Measurements from ENCODE around the gene EPS8L2.

The EPS8L2 gene

DNA sequence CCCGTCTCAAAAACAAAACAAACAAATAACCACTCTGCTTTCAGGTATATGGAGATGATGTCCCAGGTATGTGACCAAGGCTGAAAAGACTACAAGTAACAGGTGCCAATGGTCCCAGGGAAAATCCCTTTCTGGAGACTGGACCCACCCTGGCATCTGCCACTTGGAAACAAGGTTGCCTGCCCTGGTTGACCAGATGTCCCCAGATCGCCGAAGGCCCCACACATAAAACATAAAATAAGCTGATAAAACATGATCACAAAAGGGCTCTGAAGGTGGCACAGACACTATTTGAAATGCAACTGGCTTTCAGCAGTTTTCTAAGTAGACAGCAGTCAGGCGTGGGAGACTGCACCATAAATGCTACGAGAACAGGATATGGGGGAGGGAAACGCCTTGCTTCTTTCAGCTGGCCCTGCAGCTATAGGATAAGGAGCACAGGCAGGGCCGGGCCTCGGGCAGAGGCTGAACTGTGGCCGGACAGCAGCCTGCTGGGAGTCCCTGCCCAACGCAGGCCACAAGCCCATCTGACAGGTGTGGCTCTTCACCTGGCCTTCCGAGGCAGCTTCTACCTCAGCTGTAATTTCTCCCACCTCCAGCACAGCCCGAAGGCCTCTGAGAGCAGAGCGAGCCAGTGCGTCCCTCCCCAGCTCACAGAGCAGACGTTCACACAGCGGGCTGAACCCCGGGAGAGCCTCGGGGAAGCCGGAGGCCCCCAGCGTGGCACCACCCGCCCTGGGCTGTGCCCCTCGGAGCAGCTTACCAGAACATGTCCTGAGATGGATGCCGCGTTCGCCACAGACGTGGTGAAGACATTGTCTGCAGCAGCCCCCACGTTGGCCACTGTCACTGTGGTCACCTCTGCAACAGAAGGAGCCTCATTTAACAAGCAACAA, 15.0 kb upstream of the EPS8L2 start:
- no peak for DNase-seq

DNA sequence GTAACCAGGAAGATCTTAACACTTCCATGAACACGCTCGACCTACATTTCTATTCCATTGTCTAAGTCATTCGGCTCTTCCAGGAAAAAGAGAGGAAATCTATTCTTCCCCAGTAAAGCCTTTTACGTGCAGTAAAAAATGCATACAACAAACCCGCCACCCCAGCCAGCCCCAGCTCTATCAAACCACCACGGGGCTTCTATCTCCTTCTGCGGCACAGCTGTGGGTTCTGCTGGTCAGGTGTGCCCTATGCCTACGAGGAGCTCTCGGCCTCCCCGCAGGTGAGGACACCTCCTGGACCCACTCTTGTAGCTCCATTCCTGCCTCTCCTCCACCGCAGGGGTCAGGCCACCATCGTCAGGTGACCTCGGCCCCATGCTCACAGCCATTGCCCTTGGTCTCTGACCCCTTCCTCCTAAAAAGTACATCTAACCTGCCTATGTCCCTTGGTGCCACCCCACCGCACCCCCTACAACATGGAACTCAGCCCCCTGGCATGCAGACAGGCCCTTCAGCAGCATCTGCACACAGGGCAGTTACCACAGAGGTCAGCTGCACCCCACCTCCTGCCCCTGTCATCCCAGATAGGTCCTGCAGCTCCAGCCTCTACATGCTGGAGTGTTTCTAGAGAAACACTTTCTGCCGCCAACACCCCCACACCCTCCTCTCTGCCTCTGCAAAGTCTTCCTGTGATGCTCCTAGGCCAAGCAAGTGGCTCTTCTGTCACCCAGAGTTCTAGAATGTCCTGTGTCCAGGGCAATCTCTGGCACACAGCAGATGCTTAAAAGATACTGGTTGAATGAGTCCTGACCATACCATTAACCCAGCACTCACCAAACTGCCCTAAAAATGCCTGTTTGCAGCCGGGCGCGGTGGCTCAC, 14.1 kb upstream of the EPS8L2 start:
- no peak for DNase-seq

GRCh38 chr11:692824-693414, 13.1 kb upstream of the EPS8L2 start:
- no peak for DNase-seq

- no peak for DNase-seq
These were observed 12.6 kb upstream of the EPS8L2 start for GRCh38 chr11:693415-693831.

DNA sequence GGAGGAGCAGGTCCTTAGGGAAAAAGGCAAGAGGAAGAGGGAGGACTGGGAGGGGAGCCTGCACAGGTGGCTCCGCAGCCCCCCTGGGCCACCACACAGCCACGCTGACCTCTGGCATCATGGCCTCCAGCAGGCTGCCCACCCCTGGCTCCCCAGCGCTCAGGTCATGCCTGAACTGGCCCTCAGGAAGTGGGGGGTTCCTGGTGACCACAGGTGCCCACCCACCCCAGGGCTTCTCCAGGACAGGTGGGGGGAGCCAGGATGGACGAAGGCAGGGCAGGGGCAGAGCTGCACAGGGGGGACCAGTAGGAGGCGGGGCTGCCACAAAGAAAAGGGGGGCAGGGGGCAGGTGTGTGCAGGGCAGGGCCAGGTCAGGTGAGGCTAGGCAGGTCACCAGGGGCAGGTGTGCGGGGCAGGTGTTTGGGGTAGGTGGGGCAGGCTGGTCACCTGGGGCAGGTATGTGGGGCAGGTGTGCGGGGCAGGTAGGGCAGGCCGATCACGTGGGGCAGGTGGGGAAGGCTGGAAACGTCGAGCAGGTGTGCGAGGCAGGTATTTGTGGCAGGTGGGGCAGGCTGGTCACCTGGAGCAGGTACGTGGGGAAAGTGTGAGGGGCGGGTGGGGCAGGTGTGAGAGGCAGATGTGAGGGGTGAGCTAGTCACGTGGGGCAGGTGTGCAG, 12.0 kb upstream of the EPS8L2 start:
- no peak for DNase-seq

DNA sequence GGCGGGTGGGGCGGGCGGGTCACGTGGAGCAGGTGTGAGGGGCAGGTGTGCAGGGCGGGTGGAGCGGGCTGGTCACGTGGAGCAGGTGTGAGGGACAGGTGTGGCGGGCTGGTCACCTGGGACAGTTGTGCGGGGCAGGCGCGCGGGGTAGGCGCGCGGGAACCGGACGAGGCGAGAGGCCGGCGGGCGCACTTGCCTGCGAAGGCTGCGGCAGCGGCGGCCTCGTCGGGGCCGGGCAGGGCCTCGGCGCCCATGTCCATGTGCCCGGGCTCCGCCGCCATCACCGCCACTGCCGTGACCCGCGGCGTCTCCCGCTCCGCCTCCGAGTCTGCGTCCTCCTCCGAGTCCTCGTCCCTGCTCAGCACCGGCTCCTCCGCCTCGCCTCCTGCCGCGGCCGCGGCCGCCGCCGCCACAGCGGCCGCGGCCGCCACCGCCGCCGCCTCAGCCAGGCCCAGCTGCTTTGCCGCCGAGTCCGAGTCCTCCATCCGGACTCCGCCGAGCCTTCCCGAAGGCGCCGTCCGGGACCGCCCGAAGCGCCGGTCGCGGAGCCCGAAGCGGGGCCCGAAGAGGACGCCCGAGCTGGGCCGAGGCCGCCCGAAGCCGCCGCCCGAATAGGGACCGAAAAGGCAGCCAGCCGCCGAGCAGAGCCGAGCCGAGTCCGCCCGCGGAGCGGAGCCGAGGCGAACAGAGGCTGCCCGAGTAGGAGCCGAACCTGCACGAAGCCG, 11.3 kb upstream of the EPS8L2 start, which contains the start of gene DEAF1:
DEAF1 (minus strand) TSS at position 660 of the 725 bp plus-strand sequence; CDS start at position 485, 175 bp downstream.
- DNase-seq, result peak; percentile 99

DNA sequence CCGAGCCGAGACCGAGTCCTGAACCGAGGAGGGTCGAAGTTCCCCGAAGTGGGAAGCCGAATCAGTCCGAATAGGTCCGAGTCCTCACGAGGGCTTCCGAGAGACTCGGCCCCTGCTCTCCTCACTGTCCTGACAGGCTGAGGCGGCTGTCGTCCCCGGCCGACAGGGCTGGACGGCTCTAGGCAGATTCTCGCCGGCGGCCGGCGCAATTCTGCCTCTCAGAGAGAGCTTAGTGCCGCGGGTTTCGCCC, 10.8 kb upstream of the EPS8L2 start:
- DNase-seq, result no peak

DNA sequence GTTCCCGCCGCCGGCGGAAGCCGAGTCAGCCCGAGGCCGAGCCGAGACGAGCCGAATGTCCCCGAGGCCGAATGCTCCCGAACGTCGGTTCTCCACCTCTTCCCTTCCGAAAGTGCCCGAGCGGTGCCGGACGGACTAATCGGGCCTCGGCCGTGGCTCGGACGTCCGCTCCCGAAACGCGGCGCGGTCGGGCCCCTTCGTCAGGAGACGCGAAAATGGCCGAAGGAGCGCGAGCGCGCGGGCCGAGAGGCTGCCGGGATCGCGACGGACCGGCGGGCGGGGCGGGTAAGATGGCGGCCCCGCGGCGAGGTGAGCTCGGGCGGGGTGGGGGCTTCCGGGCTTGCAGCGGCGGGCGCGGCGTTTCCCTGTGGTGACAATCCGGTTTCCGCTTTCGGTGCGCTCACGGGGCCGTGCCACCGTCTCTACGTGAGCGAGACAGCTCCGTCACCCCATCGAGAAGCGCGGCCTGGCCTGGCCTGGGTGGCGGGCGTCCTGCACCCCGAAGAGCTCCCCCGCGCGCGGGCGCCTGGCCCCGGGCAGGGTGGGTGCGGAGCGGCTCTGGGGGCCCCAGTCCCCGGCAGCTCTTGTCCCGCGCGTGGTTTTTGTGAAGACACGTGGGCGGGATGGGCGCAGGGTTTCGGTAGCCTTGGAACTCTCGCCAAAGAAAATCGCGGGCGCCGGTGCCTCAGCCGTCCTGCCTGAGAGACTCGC, 10.3 kb upstream of the EPS8L2 start, which contains the start of gene TMEM80:
TMEM80 (plus strand) TSS at position 279 of the 711 bp plus-strand sequence; CDS start at position 291, 12 bp downstream.
- peak; percentile 97 to 99 for DNase-seq

GRCh38 chr11:696955-697491, 9.0 kb upstream of the EPS8L2 start:
- DNase-seq, result no peak

DNA sequence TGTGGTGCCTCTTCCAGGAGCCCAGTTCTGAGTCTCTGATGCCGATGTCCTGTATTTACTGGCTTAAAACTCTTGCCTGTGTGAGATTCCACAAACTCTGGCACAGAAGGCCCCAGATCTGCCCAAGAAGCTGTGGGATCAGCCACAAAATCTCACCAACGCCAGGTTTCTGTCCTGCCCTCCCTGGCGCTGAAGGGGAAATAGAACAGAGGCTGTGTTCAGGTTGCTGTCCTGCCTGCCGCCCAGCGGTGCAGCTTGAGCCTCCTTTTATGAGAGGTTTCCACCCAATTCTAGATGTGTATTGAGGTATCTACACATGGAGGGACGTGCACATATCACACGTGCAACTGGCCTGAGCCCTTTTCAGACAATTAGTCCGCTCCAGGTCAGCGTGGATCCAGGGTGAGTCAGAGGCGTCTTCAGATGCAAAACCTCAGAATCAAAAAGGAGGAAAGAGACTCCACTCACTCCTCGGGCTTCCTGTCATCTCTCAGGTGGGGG, 8.2 kb upstream of the EPS8L2 start:
- DNase-seq, result no peak

- DNase-seq, result no peak
These were observed 7.4 kb upstream of the EPS8L2 start for GRCh38 chr11:698493-699115.

DNA sequence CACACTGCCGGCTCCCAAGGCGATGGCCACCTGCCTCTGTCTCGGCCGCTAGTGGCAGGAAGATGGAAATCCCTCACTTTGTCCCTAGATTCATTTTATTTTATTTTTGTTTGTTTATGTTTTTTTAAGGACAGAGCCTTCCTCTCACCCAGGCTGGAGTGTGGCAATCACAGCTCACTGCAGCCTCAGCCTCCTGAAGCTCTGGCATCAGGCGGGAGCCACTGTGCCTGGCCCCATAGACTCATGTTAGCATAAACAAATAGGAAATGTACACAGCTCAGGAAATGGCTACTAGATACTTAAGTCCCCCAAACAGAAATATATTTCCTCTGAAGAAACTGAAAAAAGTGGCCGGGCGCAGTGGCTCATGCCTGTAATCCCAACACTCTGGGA, 6.9 kb upstream of the EPS8L2 start:
- DNase-seq, result no peak

- DNase-seq, result no peak
These were observed 6.3 kb upstream of the EPS8L2 start for GRCh38 chr11:699753-700152.

DNA sequence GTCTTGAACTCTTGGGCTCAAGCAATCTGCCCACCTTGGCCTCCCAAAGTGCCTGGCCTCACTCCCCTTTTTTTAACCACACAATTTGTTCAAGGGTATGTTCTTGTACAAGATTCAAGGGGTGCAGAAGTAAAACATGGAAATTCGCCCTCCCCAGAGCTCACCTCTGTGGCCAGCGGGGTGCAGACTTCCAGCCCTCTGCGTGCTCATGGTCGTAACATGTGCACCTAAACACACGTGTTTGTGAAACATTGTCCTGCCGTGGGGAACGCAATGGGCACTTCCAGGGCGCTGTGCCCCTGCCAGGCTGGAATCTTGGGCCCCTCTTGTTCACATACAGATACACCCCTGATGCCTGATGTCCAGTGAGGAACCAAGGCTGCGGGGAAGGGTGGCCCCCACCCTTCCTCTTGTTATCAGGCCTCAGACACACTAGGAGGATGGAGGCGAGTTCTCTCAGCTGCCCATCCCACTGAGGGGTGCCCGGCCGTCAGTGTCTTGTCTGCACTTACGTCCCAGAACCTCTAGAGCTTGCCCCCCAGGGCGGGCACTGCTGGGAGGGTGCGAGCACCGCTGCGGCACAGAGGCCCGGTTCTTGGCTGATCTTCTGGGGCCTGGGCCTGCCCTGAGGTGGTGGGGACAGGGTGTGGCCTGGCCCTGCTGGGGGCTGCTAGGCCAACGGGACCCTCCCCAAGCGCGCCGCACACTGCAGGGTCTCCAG, 4.1 kb upstream of the EPS8L2 start:
- no peak for DNase-seq

GRCh38 chr11:702462-703461, 3.3 kb upstream of the EPS8L2 start:
- no peak for DNase-seq

DNA sequence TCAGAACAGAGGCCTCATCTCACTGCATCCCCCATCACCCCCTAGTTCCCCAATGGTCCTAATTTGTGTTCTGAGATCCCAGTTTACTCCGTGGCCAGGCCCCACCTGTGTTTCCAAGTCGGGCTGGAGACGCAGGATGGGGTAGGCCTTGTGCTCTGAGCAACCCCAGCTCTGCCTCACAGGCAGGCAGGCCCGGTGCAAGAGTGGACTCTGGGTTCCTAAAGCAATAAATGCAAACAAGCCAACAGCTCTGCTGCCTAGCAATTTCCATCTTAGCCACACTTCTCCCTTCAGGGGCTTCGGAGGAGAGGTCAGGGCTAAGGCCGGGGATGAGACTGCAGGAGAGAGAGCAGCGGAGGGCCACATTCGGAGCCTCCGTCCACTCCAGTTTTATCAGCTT, 2.5 kb upstream of the EPS8L2 start:
- no peak for DNase-seq

DNA sequence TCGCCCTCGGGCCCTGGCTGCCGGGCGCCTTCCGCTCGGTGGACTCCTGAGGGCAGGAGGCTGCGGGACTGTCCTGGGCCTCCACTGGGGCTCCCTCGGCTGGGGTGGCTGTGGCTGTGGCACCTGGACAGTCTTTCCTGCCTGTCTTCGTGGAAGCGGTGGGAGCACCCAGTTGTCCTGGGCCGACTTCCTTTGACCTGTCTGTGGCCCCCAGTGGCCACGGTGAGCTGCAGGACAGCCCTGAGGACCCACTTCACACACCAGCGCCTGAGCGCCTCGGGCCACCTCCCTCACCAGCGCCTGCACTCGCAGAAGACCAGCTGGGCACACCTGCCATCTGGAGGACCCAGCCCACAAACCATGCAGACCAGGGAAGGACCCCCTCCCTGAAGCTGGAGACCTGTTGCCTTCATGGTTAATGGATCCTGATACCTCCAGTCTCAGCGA, 1.8 kb upstream of the EPS8L2 start:
- DNase-seq, result no peak
